Left lobe of liver (tissue), 2 donors: Measurements from ENCODE around the gene STAC2. TPM values are rescaled to one million over a fixed set of nuclear protein-coding genes. Genes with fewer than 3 reads are reported as not detected.
"Not testable (repeated sequence)": the region's sequence is repeated elsewhere in the genome, so short reads cannot be mapped to it uniquely, and the experiment has no call there.

ENCODE experiments used
- ATAC-seq: fragments of 200-7000 bp; cut with Tn5 transposase; one replicate; pipeline ENCODE4 v1.9.1; 2020; ENCODE audit warnings: mild to moderate bottlenecking, moderate library complexity
- DNase-seq: peaks from one replicate; pipeline ENCODE4 v3.0.0-alpha.2; 2020; ENCODE audit warnings: low spot score
- total RNA-seq: library from RNA; stranded (reverse); gene quantifications from one replicate; pipeline ENCODE4 v1.2.1, GENCODE V29; 2021
- donor health status: DM: no; HTN: no; CAD: no; lungs with moderate emphysema.
- donor health status: DM: no; HTN: yes; CAD: no.

Gene STAC2, protein sequence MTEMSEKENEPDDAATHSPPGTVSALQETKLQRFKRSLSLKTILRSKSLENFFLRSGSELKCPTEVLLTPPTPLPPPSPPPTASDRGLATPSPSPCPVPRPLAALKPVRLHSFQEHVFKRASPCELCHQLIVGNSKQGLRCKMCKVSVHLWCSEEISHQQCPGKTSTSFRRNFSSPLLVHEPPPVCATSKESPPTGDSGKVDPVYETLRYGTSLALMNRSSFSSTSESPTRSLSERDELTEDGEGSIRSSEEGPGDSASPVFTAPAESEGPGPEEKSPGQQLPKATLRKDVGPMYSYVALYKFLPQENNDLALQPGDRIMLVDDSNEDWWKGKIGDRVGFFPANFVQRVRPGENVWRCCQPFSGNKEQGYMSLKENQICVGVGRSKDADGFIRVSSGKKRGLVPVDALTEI
- not detected for total RNA-seq

DNA sequence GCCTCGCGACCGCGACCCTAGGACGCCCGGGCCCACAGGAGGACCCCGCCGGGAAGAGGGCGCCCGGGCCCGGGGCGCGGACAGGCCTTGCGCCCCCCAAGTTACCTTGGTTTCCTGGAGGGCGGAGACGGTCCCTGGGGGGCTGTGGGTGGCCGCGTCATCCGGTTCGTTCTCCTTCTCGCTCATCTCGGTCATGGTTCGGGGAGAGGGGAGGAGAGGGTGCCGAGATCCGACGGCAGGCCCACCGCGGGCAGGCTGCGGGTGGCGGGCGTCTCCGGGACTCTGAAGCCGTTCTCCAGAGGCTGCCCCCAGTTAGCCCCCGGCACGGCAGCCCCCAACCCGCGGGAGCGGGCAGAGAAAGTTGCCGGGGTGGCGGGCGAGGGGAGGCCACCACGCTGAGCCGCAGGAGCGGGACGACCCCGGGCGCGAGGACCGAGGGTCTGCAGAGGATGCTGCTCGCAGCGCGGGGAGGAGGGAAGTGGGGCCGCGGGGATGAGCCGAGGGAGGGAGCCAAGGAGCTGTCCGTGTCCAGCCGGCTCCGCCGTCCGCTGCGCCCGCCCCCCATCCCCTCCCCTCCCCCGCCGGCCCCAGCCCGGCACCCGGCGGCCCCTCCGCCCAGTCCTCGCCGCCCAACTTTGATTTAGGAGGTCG, at the start of gene STAC2:
TSS of gene STAC2 (minus strand) at position 638 of the 651 bp plus-strand sequence. CDS start at position 195, 443 bp downstream.
- DNase-seq (no peak), ATAC-seq (no peak)

DNA sequence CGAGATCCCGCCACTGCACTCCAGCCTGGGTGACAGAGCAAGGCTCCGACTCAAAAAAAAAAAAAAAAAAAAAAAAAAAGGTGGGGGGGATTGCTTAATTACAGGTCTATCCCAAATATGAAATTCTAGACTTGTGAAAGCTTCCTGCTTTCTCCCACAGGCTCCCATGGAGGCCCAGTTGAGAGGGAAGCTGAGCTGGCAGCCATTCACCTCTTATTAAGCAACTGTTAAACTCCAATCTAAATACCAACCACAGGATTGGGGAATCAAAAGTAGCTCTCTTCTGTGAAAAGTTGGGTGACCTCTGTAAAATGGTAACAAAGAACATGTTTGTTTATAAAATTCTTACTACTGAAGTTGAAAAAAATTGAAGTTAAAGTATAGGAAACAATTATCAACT, 45.8 kb upstream of the STAC2 start:
- no peak for DNase-seq
- ATAC-seq = peak; percentile 48

DNA sequence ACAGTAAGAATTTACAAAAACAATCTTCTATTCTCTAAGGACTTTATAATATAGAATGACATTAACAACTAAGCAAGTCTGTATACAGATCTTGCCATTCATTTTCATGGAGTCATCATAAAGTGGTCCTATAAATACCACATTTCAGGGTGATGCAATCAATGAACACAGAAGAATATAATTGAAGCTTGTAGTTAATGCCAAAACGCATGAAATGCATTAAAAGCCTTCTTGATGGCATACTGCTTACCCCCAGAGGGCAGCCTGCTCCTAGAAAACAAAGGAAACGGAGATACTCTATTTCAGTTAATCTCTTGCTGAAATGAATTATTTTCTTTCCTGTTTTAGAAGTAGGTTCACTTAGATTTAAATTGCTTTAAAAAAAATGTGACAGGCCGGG, 45.2 kb upstream of the STAC2 start:
- peak; percentile 72 for ATAC-seq
- no peak for DNase-seq

DNA sequence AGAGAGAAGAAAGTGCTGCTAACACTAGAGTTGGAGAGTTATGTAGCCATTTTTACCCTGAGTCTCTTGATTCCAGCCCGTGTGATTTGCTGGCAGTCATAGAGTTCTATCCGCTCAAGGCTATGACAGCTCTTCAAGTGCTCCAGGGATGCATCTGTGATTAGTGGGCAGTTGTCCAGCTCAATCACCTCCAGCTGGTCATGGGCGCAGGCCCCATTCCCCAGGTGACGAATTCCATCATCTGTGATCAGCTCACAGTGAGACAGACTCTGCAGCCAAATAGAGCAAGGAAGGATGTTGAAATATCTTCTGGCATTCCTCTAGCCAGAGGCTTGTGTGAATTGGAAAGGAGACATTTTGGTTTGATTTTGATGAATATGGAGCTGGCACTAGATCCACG, 38.4 kb upstream of the STAC2 start:
- no peak for ATAC-seq
- DNase-seq = peak; percentile 31

DNA sequence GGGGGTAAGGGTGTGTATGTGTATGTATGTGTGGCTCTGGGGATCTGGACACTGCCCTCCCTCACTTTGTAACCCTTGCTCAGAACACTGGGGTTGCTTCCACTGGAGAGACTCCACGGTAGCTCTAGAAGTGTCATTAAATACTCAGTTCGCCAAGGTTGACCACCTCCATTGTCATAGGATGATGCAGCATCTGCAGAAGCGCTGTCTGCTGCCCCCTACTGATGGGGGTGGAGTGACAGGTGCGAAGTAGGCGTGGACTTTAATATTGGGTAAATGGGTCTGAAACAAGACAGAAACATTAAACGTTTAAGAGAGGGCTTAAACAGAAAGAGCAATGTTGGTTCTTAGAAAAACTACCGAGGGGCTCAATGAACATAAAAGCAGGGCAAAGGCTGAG, 35.5 kb upstream of the STAC2 start:
- no peak for ATAC-seq
- DNase-seq = peak; percentile 32

DNA sequence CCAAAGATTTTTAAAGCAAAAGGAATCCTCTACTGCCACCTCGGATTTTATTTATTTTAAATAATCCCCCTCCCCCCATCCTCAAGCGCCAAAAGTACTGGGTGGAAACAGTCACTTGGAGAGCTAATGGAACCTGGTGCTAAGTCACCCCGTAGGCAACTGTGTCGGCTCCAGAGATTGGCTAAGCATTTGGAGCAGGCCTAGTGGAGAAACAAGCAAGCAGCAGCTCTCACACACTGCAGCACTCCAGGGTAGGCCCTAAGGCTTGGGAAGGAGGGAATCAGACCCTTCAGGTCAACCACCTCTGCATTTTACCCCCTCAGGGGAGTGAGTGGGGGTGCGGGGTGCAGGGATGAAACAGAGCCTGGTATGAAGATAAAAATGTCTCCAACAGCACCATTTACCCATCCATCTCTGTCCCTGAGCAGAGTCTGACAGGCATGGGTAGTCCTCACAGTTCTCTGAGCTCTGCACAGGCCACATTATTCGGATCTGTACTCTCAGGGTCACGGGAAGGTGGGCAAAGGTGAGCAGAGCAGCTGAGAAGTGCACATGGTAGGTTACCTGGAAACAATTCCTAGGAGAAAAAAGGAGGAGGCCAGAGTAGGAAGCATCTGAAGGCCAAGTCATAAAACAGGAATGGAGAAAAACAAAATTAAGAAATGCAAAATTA, 27.2 kb upstream of the STAC2 start:
- peak; percentile 18 for DNase-seq

DNA sequence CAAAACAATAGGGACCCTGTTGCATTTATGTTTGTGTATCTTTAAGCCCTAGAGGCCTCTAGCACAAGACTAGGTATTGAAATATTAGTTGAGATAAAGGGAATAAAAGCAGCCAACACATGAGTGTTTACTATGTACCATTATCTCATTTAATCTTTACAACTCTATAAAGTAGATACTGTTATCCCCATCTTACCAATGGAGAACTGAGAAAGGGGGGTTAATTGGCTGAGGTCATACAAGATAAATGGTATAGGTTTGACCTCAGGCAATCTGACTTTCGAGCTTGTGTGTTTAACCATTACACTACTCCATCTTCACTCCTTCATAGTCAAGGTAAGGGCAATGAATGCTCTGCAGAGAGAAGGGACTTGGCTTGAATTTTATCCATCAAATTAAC, 26.3 kb upstream of the STAC2 start:
- ATAC-seq (no peak), DNase-seq (no peak)

More for the DNA sequence above, 27.2 kb upstream of the STAC2 start:
- no peak for ATAC-seq

DNA sequence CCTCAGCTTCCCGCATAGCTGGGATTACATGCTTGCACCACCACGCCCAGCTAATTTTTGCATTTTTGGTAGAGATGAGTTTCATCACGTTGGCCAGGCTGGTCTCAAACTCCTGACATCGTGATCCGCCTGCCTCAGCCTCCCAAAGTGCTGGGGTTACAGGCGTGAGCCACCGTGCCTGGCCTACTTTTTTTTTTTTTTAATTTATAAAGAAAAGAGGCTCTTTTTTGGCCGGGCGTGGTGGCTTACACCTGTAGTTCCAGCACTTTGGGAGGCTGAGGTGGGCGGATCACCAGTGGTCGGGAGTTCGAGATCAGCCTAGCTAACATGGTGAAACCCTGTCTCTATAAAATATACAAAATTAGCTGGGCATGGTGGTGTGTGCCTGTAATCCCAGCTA, 24.3 kb upstream of the STAC2 start:
- not testable (repeated sequence) for ATAC-seq
- peak; percentile 18 for DNase-seq

DNA sequence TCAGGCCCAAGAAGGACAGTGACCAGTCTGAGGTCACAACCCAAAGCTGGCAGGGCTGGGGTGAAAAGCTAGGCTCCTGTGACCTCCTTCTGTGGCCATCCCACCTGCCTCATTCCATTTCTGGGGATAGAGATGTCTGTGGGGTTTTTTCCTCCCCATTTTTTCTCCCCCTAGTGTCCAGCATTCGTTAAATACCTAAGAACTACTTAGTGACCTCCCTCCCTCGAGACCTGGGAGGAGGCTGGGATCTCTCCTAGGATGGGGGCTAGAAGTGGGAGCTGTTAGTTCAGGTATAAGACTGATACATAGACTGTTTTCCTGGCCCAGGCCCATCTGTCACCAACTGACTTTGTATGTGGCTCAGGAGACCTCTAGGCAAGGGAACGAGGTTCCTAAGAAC, 20.5 kb upstream of the STAC2 start:
- DNase-seq (no peak), ATAC-seq (no peak)

DNA sequence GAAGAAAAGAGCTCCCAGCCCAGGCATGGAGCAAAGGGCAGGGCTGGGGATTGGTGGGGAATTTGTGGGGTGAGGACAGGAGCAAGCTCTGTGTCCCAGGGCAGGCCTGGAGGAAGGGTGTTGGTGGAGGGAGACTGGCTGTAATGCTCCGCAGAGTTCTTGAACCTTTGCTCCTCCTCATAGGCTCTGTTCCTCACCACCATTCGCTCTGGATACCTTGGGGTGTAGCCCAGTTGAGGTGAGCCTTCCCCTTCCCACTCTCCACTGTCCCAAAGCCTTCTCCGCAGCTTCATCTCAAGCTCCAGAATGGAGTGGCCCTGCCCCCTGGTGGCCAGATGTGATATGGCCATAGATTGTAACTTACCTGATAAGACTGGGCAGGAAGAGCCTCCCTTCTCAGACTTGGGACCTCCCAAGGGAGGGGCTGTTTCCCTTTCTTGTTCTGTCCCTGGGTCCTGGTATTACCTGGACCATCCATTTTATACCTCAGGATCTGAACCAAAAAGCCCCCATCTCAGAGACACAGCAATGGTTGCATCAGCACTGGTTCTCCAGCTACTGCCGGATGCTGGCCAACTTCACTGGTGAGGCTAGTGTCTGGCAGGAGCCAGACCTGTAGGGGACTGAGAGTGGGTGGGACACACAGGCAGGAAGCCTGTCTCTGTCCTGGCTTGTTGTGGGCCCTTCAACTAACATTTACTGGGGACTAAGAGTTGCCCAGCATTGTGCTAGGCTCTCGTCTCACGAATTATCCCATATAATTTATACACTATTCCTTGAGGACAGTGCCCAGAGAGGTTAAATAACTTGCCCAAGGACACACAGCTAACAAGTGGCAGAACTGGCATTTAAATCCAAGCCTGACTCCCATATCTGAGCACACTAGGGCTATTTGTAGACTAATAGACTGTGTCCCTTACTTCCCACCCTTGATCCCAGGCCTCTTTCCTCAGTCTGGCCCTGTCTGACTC, 19.1 kb upstream of the STAC2 start:
- DNase-seq (peak; percentile 81), ATAC-seq (peak; percentile 96)

DNA sequence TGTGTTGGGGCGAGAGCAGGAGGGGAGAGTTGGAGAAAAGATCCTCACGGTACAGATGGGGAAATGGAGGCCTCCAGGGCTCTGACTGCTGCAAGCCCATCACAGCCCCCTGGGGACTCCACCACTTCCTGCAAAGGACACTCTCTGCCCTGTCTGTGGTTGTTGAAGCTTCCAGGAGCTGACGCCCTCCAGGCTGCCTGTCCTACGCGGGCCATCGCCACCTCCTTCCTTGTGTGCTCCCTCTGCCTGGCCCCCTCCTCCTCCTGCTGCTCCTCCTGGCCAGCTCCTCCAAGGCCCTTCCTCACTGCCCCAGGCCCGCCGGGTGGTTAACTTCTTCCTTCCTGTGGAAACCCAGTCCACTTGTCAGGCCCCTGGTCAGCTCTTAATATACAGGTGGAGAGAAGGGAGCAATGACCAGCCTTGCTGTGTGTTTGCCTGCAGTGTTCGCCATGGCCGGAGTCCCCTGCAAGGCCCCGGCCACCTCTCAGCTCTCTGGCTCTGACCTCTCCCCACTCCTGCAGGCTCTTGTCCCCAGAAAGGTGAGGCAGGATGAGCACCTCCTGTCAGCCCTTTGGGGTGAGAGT, 18.4 kb upstream of the STAC2 start:
- DNase-seq (no peak), ATAC-seq (no peak)

DNA sequence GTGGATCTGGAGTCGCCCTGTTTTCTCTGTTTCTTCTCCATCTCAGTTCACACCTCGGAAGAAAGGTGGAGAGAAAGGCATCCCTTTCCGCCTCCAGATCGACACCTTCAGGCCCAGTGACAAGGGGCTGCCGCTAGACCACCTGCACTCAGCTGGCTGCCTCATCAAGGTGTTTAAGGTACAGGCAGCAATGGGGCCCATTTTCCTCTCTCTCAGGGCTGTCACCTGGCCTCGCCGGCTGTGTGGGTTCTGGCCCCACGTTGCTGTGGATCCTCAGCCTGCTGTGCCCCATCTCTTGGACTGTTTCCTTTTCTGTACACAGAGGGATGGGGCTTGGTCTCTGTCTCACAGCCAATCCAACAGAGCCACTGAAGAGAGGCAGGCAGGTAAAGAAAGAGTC, 17.4 kb upstream of the STAC2 start:
- ATAC-seq = no peak
- no peak for DNase-seq

DNA sequence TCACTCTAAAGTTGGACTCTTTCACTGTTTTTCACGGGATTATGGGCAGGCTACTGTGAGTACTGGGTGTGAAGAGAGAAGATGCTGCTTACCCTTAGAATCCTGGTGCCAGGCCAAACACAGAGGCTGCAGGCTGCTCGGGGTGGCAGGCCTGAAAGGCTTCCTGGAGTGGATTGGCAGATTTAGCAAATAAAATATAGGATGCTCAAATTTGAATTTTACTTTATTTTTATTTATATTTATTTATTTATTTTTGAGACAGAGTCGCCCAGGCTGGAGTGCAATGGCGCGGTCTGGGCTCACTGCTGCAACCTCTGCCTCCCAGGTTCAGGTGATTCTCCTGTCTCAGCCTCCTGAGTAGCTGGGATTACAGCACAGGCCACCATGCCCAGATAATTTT, 14.9 kb upstream of the STAC2 start:
- DNase-seq (no peak), ATAC-seq (no peak)

DNA sequence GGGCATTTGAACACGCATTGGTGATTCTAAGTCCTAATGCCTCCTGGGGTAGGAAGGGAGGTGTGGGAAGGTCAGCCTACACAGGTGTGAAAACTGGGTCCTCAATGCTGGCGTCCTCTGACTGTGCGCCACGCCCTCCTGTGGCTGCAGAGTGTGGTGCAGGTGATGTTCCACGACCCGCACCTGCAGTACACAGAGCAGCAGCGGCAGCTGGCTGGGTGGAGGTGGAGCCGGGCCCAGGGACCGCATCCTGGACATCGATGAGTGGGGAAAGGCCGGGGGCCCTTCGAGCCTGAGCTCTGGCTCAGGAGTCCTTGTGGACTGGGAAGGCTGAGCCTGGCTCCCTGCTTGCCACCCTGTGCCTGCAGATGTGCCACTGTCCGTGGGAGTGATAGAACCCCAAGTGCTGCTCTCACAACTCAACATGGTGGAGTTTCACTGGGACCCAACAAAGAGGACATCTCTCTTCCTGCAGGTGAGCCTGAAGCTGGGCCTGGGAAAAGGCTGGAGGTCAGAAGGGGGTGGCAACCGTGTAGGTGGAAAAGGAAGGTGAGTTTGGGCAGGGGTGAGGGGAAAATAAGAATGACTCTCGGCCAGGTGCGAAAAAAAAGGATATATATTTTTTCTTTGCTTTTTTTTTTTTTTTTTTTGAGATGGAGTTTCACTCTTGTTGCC, 14.0 kb upstream of the STAC2 start:
- DNase-seq = no peak
- ATAC-seq = peak; percentile 68

DNA sequence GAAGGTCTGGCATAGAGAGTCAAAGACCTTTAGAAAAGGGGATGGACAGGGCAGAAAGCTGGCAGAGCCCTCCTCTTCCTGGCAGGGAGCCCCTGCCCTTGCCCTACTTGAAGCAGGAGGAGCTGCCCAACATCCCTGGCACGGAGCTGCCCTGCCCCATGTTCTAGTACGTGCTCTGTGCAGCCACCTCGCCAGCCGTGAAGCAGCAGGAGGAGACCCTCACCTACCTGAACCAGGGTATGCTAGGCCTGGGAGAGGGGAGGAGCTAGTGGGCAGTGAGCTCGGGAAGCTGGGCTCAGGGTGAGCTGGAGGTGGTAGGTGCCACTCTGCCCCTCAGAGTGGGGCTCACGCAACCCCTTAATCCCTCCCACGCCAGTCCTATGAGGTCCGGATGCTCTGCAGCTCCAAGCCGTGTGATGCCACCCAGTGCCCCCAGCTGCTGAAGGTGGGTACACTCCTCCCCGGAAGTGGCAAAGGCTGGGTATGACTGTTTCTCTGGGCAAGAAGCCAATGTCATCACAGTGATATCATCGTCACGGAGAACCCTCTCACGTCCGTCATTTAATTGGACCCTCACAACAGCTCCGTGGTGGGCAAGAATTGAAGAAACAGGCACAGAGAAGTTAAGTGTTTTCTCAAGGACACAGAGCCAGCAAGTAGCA, 12.7 kb upstream of the STAC2 start:
- peak; percentile 65 for DNase-seq
- peak; percentile 74 for ATAC-seq

DNA sequence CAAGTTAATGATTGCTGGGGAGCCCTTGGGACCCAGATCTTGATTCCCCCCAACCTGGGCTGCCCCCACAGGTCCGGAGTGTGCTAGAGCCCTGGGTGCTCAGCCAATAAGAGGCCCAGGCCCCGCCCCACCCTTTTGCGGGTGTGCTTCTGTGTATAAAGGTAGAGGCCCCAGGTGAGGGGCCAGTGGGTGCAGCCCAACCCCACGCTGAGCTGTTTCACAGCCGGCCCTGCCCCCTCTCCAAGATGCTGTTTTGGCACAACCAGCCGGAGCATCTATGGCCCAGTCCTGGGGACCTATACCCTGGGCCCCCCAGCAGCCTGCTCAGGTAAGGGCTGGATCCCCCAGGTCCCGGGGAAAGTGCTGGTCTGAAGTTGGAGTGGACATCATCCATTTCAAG, 11.8 kb upstream of the STAC2 start:
- no peak for DNase-seq

DNA sequence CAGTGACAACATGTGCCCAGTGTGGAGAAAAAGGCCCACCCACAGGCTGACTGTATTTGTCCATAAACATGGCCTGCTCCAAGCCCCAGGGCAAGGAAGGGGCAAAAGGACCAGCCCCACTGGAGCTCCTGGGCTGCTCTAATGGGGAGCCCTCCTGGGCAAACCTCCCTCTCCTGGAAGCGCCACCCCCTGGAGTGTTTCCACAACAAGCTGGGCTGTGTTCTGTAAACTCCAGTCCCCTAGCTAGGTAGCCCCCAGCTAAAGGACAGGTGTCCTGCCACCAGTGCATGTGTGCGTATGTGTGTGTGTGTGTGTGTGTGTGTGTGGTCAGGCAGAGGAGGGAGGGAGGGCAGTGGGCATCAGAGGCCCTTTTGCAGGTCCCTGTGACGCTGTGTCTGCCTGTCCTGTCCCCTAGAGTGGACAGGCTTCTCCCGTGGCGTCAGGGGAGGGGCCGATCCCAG, 11.3 kb upstream of the STAC2 start:
- DNase-seq = no peak
- no peak for ATAC-seq

More for the DNA sequence above, 11.8 kb upstream of the STAC2 start:
- ATAC-seq = no peak

DNA sequence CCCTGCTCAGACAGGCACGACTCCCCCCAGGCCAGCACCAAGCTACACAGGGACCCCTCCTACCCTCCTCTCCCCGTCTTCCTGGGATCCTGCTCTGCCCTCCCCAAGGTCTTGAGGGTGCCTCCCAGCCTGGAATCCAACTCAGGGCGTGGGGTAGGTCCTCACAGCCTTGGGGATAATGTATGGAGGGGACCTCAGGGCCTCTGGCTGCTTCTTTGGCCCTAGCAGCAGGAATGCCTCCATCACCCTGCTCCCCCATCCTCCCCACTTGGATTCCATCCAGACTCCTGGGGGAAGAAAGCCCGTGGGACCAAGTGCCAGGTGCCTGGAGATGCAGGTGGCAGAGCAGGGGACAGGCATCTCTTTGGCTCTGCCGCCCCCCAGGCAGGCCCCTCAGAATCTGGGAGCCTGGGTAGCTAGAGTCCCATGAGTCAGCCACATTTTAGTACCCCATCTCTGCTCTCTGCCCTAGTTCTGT, 10.7 kb upstream of the STAC2 start:
- ATAC-seq (no peak), DNase-seq (no peak)
